OCI-LY3 (cell line): ENCODE data around the gene CAMK1D.

Source experiments
- H2AFZ ChIP-seq: fragments of 200-600, 300-600 bp; shearing (Covaris generic); 2 replicates; pipeline ENCODE4 v1.6.0; 2014; ENCODE audit warnings: antibody characterized with exemption, low read depth, low read length
- H3K27ac ChIP-seq: fragments of 200-600, 300-600 bp; sonication (generic); 2 replicates; pipeline ENCODE4 v1.5.1; 2014; ENCODE audit warnings: mild to moderate bottlenecking, low read length, moderate library complexity, mixed read lengths
- H3K27me3 ChIP-seq: fragments of 200-600, 300-600 bp; sonication (generic); 2 replicates; pipeline ENCODE4 v1.6.1; 2014; ENCODE audit warnings: low read depth, low read length, mixed read lengths
- H3K36me3 ChIP-seq: fragments of 200-600, 300-600 bp; sonication (generic); replicated peaks from 2 replicates; pipeline ENCODE3; 2014; ENCODE audit warnings: low read depth, low read length, mixed read lengths
- H3K4me1 ChIP-seq: fragments of 300-600, 200-600 bp; sonication (generic); 2 replicates; pipeline ENCODE4 v1.6.1; 2014; ENCODE audit warnings: low read length, mixed read lengths
- H3K4me2 ChIP-seq: fragments of 200-600, 300-600 bp; sonication (generic); 2 replicates; pipeline ENCODE4 v1.6.1; 2014; ENCODE audit warnings: low read length, mixed read lengths
- H3K4me3 ChIP-seq: fragments of 300-600, 200-600 bp; sonication (generic); 2 replicates; pipeline ENCODE4 v1.5.1; 2014; ENCODE audit warnings: antibody characterized with exemption, mild to moderate bottlenecking, low read length, moderate library complexity
- H3K79me2 ChIP-seq: fragments of 300-600, 200-600 bp; shearing (Covaris generic); 2 replicates; pipeline ENCODE4 v1.6.1; 2014; ENCODE audit warnings: mild to moderate bottlenecking, low read length, mixed read lengths
- H3K9ac ChIP-seq: fragments of 300-600, 200-600 bp; shearing (Covaris generic); 2 replicates; pipeline ENCODE4 v1.6.0; 2014; ENCODE audit warnings: mild to moderate bottlenecking, low read length, moderate library complexity
- H3K9me3 ChIP-seq: fragments of 200-600, 300-600 bp; shearing (Covaris generic); 2 replicates; pipeline ENCODE4 v1.6.1; 2014; ENCODE audit warnings: low read length, mixed read lengths; ENCODE audit not compliant: insufficient read depth
- H4K20me1 ChIP-seq: fragments of 200-600, 300-600 bp; sonication (generic); 2 replicates; pipeline ENCODE4 v1.6.1; 2016; ENCODE audit warnings: low read length, mixed read lengths; ENCODE audit not compliant: insufficient read depth
- CTCF ChIP-seq: fragments of 200-600, 300-600 bp; sonication (generic); IDR thresholded peaks from 2 replicates; pipeline ENCODE4 v1.5.1; 2014; ENCODE audit warnings: antibody characterized with exemption, low read length, low read depth
- EZH2phosphoT487 ChIP-seq: fragments of 200-600 bp; shearing (Covaris generic); IDR thresholded peaks from 2 replicates; pipeline ENCODE4 v1.6.1; 2018; ENCODE audit warnings: antibody characterized with exemption, mixed run types, low read depth

CAMK1D gene

DNA sequence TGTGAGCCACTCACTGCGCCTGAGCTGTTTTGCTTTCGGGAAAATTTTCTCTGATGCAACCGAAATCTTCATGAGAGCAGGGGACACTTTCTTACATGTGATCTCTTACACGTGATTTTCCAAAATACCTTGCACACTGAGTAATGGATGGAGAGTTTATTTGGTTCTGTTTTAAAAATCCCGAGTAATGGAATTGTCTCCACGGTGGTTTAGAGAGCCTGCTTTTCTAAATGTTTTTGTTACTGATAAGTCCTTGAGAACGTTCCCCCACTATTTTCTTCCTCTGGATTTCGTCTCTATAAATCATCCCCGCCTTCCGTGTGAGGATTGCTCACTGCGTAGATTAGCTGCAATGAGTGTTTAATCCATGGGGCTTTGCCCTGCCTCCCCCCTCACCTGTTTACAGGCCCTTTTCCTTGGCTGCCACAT lies 25.7 kb downstream of the CAMK1D start:
- H4K20me1 ChIP-seq, result peaks cover 56% of the 10 kb centered on the region
- peaks cover 80% of the 10 kb centered on the region for H3K79me2 ChIP-seq

DNA sequence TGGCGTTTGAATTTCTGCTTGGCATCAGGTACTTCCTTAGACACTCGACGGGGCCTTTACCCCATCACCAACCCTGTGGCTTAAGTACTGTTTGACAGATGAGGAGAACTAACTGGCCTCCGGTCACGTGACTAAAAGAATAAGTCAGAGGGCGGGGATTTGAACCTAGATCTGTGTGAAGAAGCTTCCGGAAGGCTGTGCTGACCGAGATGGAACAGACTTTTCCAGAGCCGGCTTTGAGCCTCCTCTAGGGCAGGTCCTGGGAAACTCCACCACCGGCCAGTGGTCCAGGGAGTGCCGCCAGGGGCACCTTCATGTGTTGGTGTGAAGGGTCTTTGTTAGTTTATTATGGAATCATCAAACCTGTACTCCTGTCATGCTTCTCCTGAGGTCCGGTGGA lies 26.9 kb downstream of the CAMK1D start:
- Histone ChIP-seq H3K9me3 (no peaks in the 10 kb centered on the region), H3K4me3 (no peak overlapping the region), H3K36me3 (no peaks in the 10 kb centered on the region), H3K27me3 (no peaks in the 10 kb centered on the region), H2AFZ (no peak overlapping the region), H3K9ac (no peak overlapping the region), H4K20me1 (peaks cover 63% of the 10 kb centered on the region), H3K4me2 (no peak overlapping the region), H3K4me1 (no peaks in the 10 kb centered on the region; the same call in 1 of the 2 replicates), H3K79me2 (peaks cover 82% of the 10 kb centered on the region), H3K27ac (no peak overlapping the region)
- TF ChIP-seq EZH2phosphoT487, result no peak
- no peak for TF ChIP-seq CTCF

More for the DNA sequence above, 25.7 kb downstream of the CAMK1D start:
- H3K9me3 ChIP-seq, result no peaks in the 10 kb centered on the region
- H3K36me3 ChIP-seq, result no peaks in the 10 kb centered on the region
- H3K4me1 ChIP-seq, result no peaks in the 10 kb centered on the region; the same call in 1 of the 2 replicates
- no peak overlapping the region for H3K4me3 ChIP-seq
- no peak overlapping the region for H3K4me2 ChIP-seq
- H3K27ac ChIP-seq, result no peak overlapping the region
- TF ChIP-seq EZH2phosphoT487 (no peak), CTCF (no peak)
- H3K27me3 ChIP-seq, result no peaks in the 10 kb centered on the region
- no peak overlapping the region for H3K9ac ChIP-seq
- H2AFZ ChIP-seq, result no peak overlapping the region

DNA sequence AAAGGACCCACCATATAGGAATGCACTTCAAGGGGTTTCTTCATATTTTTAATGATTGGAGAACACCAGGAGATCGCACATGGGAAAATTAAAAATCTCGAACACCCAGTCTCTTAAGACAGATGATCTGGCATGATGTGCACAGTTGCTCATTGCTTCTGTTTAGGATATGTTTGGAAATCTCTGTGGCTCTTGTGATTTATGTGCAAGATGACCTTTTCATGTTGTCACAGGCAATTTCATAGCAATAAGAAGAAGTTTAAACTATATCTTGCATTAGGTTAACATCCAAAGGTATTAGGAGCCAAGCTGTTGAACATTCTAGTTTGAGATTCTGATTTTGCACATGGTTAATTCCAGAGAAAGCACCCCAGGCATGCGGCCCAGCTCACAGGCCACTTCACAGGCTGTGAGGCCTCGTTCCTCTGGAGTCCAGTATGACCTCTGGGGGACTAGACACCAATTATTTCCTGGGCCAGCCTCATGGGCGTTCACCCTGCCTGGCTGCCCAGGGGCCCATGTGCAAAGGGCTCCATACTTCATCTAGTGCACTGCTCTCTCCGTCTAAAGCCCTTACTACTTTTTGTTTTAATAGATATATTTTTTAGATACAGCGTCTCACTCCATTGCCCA lies 28.4 kb downstream of the CAMK1D start:
- TF ChIP-seq CTCF (no peak), EZH2phosphoT487 (no peak)
- H3K4me3 ChIP-seq, result no peak overlapping the region
- H3K27me3 ChIP-seq, result no peaks in the 10 kb centered on the region
- no peaks in the 10 kb centered on the region; the same call in 1 of the 2 replicates for H3K4me1 ChIP-seq
- peaks cover 64% of the 10 kb centered on the region for H4K20me1 ChIP-seq
- no peaks in the 10 kb centered on the region for H3K9me3 ChIP-seq
- no peak overlapping the region for H3K9ac ChIP-seq
- peaks cover 86% of the 10 kb centered on the region for H3K79me2 ChIP-seq
- H3K4me2 ChIP-seq, result no peak overlapping the region
- H2AFZ ChIP-seq, result no peak overlapping the region
- no peaks in the 10 kb centered on the region for H3K36me3 ChIP-seq
- no peak overlapping the region for H3K27ac ChIP-seq

DNA sequence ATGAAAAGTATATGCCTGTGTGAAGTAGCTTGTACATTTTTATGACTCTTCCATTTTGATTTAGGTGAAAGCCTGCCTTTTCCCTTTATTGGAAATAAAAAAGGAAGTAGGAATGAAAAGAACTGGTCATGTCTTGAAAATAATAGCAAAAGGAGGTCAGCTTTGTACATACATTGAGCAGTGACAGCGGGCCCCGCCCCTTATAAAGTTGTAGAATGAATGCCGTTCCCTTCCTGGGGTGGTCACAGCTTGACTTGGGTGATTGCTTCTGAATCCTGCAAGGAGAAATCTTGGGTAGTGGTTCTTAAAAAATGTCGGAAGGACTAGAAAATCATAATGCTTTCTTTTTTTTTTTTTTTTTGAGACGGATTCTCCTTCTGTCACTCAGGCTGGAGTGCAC lies 31.7 kb downstream of the CAMK1D start:
- H3K4me2 ChIP-seq, result no peak overlapping the region
- TF ChIP-seq CTCF, result no peak
- TF ChIP-seq EZH2phosphoT487, result no peak
- H3K9ac ChIP-seq, result no peak overlapping the region
- H2AFZ ChIP-seq, result no peak overlapping the region
- H3K9me3 ChIP-seq, result no peaks in the 10 kb centered on the region
- no peak overlapping the region for H3K27ac ChIP-seq
- no peaks in the 10 kb centered on the region for H3K4me1 ChIP-seq
- H3K36me3 ChIP-seq, result no peaks in the 10 kb centered on the region
- no peaks in the 10 kb centered on the region for H3K27me3 ChIP-seq
- H3K4me3 ChIP-seq, result no peak overlapping the region
- H3K79me2 ChIP-seq, result peaks cover 96% of the 10 kb centered on the region
- H4K20me1 ChIP-seq, result peaks cover 66% of the 10 kb centered on the region
